Activated naive CD4-positive, alpha-beta T cell treated with Interleukin-2 at 50 U/mL for 16 hours (primary cell): Measurements from ENCODE around the gene NPW.

Experiments
- DNase-seq: peaks from one replicate; pipeline ENCODE4 v3.0.0-alpha.2; 2020

NPW gene

DNA sequence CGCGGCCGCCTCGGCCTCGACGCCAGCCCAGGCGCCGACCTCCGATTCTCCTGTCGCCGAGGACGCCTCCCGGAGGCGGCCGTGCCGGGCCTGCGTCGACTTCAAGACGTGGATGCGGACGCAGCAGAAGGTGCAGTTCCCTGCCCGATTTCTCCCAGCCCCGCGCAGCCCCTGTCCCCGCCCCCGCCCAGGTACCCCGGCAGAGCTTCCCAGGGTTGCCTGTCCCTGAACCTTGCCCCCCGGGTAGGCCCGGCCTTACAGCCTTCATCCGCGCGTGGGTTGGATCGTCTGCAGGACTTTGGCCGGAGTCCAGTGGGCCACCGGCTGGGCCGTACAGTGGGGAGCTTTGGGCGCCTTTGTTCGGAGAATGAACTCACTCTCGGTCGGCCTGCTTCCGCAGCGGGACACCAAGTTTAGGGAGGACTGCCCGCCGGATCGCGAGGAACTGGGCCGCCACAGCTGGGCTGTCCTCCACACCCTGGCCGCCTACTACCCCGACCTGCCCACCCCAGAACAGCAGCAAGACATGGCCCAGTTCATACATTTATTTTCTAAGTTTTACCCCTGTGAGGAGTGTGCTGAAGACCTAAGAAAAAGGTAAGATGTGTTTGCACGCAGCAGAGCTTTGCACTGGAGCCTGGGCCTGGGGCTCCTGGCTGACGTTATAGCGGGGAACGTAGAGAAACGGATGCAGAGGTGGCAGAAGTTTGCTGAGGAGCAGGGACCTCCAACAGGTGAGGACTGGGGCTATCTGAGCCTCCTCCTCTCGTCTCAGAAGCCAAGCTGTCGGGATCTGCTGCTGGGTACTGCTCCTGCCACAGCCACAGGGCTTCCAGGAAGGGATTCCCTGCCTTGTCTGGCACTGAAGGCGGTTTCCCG lies 35.0 kb upstream of the NPW start:
- no peak for DNase-seq

DNA sequence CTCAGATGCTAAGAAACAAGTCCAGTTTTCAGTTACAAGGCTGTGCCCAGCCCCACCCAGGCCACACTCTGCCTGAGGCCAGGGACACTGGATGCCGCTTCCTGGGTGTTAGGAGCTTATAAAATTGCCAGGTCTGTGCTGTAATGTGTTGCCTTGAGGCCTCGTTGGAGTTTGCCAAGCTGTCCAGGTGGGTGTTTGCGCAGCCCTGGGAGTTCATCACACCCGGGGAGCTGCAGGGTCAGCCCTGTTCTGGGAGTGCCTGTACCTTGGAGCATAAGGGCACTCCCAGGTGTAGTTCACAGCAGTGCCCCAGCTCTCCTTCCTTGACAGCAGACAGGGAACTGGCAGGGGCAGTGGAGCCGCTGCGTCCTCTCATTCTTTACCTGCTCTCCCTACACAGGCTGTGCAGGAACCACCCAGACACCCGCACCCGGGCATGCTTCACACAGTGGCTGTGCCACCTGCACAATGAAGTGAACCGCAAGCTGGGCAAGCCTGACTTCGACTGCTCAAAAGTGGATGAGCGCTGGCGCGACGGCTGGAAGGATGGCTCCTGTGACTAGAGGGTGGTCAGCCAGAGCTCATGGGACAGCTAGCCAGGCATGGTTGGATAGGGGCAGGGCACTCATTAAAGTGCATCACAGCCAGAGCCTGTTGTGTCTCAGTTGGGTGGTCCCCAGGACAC lies 34.0 kb upstream of the NPW start:
- no peak for DNase-seq

DNA sequence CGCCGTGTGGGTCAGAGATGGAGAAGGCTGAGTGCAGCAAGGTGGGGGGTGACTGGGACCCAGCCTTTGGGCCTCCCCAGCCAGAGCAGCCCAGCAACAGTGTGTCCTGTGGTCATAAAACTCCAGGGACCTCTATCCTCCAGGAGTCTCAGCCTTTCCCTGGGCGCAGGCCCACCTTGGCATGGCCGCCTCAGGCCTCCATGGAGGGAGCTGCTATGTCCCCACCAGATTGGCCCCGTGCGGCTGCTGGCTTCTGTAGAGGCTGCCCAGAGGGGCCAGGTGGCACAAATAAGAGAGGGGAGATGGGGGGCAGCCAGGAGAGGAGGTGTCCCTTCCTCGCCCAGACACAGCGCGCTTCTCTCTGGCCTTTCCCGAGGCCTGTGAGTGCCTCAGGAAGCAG lies 32.4 kb upstream of the NPW start:
- DNase-seq = no peak

DNA sequence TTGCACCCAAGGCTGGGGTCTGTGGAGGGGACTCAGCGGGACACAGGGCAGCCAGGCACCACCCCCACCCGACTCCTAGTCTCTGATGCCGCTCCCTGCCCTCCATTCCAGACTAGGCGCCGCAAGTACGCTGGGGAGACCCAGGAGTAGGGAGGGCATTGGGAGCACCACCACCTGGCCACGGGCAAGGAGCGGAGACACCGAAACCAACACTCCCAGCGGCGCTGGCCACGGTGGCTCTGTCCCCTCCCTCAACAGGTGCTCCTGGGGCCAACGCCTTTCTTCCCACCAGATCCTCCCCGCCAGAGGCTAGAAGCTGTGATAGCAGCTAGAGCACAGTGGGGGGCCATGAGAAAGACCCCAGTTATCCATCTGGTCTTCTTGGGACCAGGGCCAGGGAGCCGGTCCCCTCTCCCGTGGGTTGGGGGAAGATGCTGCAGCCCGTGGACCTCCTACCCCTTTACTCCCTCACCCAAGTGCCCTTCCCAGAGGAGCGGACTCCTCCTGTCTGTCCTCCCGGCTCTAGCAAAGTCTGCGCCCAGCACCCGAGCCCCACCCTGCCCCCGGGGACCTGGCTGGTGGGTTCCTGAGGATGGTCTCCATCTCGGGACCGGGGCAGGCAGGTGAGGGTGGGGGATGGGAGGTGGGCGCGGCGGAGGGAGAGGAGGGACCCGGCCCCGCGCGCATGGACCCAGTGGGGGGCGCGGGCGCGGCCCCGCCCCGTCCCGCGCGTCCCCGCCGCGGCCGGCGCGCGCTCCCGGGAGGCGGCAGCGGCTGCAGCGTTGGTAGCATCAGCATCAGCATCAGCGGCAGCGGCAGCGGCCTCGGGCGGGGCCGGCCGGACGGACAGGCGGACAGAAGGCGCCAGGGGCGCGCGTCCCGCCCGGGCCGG lies 30.1 kb upstream of the NPW start, which contains the start of gene SYNGR3:
Gene SYNGR3 (plus strand): TSS at position 762 of the 892 bp plus-strand sequence. CDS start 133 bp downstream, outside the sequence.
- no peak for DNase-seq

DNA sequence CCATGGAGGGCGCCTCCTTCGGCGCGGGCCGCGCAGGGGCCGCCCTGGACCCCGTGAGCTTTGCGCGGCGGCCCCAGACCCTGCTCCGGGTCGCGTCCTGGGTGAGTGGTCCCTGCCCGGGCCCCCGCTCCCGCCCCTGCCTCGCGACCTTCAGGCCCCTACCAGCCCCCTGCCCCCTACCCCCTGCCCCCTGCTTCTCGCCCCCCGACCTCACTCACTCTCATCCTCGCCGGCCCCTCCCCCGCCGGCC lies 29.6 kb upstream of the NPW start:
- DNase-seq = no peak

DNA sequence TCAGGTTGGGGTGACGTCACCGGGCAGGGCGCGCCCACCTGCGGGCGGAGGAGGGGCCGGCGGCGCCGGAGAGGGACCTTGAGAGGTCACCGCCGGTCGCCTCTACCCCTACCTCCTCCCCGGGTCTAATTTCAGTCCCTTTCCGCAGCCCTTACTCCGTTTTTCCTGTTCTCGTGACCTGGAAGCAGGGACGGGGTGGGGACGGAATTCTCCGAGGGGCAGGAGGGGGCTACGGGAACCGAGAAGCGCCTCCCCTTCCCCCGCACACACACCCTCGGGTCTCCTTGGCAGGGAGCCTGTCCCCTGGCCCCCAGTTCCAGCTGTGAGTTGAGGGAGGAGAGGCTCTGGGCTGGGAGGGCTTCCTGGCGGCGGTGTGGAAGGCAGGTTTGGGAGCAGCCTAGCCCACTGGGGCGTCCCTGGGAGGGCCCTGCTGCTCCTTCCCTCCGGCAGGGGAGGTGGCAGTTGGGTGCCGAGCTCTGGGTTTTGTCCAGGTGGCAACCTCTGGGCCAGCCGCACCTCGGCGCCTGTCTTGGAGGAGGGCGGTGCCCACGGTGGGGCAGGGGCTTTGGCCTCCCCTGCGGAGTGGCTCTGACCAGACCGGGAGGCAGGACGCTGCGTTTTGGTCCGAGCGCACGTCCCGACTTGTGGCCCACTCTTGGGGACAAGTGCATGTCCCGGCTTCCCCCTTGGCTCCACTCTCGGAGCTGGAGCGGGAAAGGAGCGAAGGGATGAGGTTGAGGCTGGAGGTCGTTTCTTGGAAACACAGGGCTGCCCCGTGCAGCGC lies 29.0 kb upstream of the NPW start:
- DNase-seq = peak; percentile 45

DNA sequence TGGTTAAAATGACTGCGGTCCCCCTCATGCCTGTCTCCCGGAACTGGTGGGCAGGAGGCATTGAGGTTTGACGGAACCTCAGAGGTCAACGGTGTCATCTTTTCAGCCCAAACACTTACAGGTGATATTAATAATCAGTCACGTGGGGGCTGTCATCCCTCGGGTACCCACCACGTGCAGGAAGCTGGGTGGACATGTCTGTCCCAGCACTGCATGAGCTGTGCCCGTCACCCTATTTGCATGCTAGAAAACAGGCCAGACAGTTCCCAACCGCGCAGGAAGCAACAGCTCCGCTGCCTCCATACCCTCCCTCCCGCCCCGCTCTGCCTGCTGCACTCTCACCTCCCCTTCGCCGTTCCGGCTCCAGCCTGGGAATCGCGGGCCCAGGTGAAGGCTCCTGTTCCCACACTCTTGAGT lies 28.4 kb upstream of the NPW start:
- peak; percentile 48 for DNase-seq

DNA sequence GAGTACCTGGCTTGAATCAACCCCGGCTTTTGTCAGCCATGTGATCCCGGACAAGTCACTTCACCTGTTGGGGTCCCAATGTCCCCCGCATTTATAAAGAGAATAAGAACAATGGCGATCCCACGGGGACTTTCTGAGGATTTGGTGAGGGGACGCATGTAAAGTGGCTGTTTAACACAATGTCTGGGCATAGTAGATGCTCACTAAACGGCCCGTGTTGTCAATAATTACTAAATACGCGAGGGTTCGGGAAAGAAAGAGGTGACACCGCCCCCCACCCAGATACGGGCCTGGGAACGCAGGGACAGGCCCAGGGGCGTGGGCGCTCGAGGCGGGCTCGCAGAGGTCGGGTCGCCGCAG lies 28.0 kb upstream of the NPW start:
- no peak for DNase-seq

DNA sequence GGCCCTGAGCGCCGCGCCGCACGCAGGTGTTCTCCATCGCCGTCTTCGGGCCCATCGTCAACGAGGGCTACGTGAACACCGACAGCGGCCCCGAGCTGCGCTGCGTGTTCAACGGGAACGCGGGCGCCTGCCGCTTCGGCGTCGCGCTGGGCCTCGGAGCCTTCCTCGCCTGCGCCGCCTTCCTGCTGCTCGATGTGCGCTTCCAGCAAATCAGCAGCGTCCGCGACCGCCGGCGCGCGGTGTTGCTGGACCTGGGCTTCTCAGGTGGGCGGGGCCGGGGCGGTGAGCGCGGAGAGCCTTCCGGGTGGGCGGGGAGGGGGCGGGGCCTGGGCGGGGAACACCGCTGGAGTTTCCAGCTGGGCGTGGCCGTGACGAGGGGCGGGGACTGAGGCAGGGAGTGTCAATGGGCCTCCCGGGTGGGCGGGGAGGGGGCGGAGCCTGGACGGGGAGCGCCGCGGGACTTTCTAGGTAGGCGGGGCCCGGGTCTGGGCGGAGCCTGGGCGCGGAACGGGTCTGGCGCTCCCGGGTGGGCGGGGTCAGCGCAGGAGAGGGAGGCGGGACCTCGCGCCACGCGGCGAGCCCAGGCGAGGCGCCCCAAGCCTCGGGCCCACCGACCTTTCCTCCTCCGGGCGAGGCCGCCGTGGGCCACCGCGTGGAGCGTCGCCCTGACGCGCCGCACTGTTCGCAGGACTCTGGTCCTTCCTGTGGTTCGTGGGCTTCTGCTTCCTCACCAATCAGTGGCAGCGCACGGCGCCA lies 27.5 kb upstream of the NPW start:
- DNase-seq = peak; percentile 96

DNA sequence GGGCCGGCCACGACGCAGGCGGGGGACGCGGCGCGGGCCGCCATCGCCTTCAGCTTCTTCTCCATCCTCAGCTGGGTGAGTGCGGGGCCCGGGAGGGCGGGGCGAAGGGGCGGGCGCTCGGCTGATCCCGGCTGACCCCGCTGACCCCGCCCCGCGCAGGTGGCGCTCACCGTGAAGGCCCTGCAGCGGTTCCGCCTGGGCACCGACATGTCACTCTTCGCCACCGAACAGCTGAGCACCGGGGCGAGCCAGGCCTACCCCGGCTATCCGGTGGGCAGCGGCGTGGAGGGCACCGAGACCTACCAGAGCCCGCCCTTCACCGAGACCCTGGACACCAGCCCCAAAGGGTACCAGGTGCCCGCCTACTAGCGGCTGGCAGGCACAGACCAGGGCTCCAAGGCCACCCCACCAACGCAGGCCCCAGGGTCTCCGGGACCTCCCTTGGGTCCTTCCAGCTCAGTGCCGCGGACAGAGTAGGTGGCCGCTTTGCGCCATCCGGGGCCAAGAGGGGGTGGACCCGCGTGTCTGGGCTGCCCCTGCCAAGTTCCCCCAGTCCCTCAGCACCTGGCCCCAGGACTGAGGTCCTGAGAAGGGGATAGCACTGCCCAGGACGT lies 26.8 kb upstream of the NPW start:
- no peak for DNase-seq

DNA sequence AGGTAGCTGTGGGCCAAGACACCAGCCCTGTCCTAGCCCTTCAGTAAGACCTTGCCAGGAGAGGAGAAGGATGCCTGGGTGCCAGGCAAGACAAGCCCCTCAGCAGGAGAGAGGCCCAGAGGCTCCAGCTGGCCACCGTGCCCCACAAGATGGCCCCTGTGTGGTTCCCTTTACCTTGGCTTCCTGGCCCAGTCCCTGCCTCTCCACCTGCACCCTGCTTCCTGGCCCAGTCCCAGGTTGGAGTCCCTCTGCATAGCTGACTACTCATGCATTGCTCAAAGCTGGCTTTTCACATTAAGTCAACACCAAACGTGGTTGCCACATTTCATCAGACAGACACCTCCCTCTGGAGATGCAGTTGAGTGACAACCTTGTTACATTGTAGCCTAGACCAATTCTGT lies 25.9 kb upstream of the NPW start:
- no peak for DNase-seq

DNA sequence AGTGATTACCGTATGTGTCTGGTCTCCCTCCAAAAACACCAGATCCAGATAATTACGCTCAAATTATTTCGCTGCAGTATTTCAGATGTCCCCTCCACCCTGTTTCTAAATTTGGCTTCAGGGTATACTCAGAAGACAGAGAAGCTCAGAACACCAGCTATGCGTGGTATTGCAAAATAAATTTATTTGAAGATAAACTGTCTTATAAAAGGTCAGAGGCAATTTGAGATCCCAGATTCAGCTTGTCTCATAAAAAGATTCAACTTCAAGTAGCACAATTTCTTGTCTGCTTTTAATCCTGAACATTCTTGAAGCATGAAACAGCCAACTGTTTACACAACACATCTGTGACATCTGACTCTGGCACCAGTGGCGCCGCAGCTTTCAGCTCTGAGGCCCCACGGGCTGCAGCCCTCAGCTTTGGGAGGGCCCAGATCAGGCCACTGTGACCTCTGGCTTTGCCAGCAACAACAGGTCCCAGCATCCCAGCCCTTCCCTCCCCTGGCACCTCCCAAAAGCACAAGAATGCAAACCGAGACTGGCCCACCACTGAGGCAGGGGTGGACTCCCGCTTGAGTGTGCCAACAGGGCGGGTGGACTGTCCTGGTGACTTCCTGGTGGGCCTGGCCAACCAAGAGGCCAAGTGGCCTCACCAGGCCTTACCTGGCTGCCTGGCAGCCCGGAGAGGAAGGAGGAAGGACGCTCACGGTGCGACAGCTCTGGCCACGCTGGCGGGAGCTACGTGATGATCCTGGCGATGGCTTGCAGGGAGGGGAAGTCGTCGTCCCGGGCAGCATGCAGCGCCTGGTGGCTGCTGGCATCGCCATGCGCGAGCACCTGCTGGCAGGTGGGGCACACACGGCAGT lies 21.9 kb upstream of the NPW start:
- DNase-seq = no peak

DNA sequence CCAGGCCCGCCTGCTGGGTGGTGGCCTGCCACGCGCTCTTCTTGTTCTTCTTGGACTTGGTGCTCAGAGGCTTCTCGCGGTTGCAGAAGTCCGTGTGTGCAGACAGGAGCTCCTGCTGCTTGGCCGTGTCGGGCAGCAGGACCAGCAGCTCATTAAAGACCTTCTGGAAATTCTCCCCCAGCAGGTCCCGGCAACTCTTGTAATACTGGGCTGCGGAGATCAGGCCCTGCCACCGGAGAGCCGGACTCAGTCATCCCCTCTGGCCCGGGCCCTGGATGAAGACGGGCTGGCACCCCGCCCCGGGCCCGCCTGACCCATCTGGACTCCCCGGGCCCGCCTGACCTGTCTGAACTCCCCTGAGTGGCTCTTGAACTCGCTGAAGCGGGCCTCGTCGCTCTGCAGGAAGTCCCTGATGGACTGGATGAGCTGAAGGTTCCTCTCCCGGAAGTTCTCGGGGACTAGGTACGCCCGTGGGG lies 21.2 kb upstream of the NPW start:
- no peak for DNase-seq

DNA sequence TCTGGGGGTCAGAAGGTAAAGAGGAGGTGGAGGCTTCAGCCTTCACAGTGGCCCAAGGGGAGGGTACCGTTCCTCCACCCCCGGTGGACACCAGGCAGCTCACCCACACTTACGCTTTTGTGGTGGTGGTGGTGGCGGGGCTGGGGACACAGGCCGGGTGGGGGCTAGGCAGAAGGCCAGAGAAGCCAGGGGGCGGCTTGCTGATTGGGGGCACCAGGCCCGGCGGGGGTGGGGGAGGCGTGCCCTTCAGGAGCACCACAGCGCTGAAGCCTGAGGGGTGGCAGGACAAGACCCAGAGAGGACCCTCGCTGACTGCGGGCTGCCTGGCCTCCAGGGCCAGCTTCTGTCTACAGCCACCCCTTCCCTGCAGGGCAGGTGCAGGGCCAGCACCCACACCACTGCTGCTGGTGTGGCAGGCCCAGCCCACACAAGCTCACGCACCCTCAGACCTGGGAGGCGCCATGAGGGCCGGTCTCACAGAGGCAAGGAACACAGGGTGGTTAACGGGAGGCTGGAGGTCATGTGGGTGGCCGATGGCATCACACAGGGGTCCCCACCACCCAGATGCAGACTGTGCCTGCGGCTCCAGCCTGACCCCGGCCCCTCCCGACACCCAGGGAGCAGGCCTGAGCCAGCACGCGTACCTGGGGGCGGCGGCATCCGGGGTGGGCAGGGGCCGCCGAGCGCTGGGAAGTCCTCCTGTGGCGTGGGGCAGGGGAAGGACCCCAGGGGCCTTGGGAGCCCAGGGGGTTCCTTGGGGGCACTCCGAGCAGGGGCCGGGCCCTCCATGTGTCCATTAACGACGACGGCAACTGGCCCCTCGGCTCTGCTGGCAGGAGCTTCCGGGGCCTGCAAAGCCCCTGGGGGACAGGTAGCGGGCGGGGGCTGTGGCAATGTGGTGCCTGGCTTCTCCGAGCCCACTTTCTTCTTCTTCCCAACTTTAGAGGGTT lies 20.5 kb upstream of the NPW start:
- DNase-seq = no peak

DNA sequence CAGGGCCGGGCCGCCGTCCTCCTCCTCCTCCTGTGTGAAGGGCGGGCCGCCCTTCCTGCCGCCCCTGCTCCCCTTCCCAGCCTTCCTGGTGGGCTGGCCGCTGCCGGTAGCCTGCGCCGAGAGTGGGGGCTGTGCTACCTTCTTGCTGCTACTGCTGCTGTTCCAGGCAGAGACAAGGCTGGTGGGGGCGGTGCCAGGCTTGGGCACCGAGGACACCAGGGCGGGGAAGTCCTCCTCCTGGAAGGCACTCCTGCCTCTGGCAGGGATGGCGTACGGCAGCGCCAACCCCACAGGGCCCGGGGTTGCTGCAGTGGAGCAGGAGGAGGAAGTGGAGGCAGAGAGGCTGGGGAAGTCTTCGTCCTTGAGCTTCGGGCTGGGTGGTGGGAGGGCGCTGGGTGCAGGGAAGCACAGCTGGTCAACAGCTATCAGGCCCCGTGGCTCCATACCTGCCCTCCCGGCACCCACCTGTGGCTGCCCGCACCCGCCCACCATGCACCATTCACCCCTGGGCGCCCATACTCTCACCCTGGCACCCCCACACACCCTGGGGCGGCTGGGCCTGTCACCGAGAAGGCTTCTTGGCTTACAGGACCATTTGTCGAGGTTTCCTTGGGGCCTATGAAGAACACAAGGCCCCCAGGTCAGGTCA lies 19.6 kb upstream of the NPW start:
- no peak for DNase-seq

DNA sequence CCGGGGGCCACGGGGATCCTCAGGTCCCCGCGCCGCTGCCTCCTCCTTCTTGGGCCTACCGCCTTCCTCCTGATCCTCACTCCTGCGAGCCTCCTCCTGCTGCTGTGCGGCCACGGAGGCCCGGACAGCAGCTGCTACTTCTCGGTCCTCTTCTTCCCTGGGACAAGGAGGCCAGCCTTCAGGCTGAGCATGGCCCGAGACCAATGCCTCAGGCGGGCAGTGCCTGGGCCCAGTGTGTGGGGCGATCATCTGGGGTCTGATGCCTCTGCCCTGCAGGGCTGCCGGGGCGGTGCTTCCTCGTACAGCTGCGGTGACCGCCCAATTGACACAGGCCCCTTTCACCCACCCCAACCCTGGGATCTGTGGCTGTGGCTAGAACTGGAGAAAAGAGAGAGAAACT lies 18.6 kb upstream of the NPW start:
- DNase-seq = no peak

DNA sequence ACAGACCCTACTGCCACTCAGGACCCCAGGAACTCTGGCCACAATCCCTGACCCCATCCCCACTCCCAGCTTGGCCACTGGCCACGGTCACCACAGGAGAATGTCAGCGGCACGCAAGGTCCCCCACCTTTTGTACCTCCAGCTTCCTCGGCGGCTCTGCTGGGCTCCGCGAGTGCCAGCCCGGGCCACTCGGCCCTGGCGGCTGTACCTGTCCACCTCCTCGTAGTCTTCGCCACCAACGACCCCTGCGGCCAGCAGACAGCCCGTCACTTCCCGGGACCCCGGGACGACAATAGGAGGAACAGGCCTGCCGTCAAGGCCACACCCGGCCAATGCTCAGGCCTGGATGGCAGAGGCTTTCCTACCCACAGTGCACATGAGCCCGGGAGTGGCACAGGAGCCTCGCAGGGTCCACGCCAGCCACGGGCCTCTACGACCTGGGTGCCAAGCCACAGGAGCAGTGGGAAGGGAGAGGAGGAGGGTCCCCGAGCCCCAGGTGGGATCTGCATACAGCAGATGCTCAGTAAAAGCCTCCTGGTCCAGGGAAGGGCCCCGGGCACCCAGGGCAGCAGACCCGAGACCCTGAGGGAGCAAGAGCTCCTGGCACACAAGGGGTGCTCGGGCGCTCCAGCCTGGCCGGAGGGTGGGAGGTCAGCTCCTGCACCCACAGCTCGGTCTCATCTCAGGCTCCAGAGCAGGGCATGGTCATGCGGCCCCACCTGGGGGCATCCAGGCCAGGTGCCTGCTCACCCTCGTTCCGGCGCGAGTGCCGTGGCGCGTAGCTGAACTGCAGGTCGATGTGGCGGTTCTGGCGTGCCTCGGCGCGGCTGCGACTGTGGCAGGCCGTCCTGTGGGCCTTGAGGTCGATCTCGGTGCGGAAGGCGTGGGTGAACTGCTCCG lies 17.9 kb upstream of the NPW start:
- no peak for DNase-seq
